NOMO-1 treated with DMSO at 0.1 percent for 48 hours (cell line): ENCODE data around the gene BID.
"Not testable (repeated sequence)": the region's sequence is repeated elsewhere in the genome, so short reads cannot be mapped to it uniquely, and the experiment has no call there.

Source experiments
- DNase-seq: peaks from one replicate; lab custom pipeline; 2025; ENCODE audit not compliant: unreplicated experiment; lab: John Stamatoyannopoulos, UW

The BID gene

DNA sequence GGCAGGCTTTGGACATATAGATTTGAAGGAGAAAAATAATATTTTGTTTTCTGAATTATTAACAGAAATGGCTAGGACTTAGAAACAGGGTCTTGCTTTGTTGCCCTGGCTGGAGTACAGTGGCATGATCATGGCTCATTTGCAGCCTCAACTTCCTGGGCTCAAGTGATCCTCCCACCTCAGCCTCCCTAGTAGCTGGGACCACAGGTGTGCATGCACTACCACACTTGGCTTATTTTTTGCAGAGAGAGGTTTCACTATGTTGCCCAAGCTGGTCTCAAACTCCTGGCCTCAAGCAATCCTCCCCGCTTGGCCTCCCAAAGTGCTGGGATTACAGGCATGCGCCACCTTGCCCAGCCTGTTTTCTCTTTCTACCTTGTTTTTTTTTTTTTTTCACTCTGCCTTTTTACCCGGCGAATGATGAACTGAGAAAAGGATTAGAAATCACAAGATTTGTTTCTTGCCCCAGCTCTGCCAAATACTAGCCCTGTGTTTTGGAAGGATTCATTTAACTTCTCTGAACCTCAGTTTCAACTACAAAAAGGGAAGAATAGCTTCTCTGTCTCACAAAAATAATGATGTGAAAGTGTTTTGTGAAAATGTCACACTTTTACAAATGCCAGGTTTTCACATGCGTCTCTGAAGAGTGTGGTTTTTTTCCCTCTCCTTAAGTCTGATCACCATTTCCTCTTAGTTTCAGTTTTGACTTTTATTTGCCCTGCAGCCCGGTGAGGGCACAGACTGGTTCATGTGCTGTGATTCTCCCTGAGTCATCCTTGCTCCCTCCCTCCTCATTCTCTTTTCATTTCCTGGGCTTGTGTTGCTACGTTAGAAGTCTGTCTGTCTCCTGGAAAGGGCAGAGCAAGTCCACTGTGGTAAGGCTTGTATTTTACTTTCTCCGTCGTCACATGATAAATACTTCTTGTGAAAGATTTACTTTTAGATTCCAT lies 68.0 kb downstream of the BID start:
- DNase-seq: peak; percentile 78

DNA sequence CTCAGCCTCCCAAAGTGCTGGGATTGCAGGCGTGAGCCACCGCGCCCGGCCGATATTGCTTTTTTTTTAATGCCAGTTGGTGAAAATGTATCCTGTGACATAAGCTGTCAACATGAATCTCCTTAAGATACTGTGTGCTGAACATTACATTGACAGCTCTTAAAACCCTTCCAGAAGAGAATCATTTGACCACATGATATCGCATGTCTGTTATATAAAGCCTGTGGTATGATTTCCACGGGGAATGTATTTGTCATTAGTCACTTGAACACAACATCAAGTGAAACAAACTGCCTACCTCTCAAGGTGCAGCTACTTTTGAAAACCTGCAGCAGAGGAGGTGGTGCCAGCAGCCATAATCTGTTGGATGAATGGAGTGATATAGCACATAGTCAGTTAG lies 68.7 kb downstream of the BID start:
- no peak for DNase-seq

GRCh38 chr22:17703811-17704210 lies 70.5 kb downstream of the BID start:
- DNase-seq: no peak

GRCh38 chr22:17700778-17701177 lies 73.5 kb downstream of the BID start:
- DNase-seq: no peak

DNA sequence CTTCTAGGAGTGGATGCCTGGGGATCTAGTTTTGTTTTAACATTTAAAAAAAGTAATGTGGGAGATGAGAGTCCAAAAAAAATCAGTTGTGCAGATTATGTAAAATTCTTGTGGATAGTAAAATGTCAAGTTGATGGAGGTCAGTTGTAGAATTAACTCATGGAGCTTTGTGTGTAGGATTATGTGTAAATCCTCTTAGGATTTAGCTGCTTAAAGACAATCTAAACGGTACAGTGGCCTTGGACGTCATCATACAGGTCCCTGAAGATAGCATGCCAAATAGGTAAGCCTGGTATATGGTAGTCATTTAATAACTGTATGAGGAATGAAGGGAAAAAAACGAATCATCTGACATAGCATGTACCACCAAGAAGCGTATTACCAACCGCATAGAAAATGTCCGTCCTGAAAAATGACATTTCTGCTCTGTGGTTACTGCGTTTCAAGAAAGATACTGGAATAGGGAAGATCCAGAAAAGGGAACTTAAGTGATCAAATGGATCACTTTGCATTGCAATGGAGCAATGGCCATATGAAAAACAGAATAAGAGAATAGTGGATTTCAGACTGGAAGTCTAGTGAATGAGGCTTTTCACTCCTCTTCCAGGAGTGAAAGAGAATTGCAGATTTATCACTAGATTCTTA lies 74.5 kb downstream of the BID start:
- DNase-seq: peak; percentile 44

DNA sequence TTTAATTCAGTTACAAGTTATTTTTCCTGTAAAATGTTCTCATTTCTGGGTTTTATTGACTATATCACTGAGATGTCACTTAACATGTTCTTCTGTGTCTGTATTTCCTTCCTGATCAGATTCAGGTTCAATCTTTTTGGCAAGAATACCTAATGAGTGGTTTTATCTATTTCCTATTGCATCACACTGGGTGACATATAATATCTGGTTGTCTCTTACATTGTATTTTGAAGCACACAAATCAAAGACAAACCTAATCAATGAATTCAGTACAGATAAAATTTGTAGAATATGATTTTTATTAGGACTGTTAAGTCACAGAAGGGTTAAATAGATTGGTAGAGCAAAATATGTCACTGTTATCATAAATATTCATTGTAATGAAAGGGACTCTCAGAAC lies 75.3 kb downstream of the BID start:
- DNase-seq: peak; percentile 25

DNA sequence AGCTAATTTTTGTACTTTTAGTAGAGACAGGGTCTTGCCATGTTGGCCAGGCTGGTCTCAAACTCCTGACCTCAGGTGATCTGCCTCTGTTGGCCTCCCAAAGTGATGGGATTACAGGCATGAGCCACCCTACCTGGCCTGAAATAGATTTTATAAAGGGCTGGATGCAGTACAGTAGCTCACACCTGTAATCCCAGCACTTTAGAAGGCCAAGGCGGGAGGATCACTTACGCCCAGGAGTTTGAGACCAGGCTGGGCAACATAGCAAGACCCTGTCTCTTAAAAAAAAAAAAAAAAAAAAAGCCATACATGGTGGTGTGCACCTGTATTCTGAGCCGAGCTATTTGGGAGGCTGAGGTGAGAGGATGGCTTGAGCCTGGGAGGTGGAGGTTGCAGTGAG lies 76.0 kb downstream of the BID start:
- not testable (repeated sequence) for DNase-seq

GRCh38 chr22:17697196-17697595 lies 77.1 kb downstream of the BID start:
- DNase-seq: peak; percentile 24

DNA sequence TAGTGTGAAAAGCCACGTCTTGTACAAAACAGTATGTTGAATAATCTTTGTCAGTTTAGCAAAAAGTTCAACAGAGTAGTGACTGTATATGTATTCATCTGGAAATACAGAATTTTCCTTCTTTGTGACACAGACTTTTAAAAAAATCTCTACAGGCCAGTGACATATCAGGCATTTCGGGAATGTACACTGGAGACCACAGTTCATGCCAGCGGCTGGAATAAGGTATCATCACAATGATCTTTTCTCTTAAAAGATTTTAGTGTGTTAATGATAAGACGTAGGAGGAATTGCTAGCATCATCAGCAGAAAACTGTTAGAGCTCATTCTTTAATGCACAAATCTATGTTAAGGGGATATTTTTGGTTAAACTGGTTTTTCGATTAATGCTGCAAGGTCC lies 78.3 kb downstream of the BID start:
- no peak for DNase-seq

DNA sequence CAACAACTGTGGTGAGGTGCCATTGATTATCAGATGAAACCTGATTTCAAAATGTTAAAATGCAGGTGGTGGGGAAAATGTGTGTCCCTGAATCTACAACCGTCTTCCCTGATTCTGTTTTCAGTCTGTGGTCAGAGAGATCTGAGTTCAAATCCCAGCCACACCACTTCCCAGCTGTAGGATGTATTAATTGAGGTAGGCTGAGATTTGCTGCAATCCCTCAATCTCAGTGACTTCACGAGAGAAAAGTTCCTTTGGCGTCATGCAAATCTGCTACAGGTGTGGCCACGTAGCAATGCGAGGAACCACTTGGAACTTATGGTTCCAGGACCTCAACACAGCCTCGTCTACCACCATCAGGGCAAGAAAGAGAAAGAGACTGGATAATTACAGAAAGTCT lies 79.5 kb downstream of the BID start:
- no peak for DNase-seq

GRCh38 chr22:17694193-17694592 lies 80.1 kb downstream of the BID start:
- DNase-seq: no peak

- DNase-seq: no peak
These were observed 81.4 kb downstream of the BID start for GRCh38 chr22:17692841-17693240.

- DNase-seq: peak; percentile 54
These were observed 90.0 kb downstream of the BID start for GRCh38 chr22:17684245-17684644.
